H1 (cell line): ENCODE measurements around the gene TMEM255B. TPM values are rescaled to one million over a fixed set of nuclear protein-coding genes. Genes with fewer than 3 reads are reported as not detected.

Source experiments
- CTCF ChIA-PET: fragments of 300-600 bp; sonication (Branson Sonifier 250); formaldehyde crosslinking; loops from one replicate; lab custom pipeline; 2021; ENCODE audit not compliant: partially characterized antibody; lab: Charles Lee
- POLR2A ChIA-PET: fragments of 300-600 bp; sonication (Branson Sonifier 250); formaldehyde crosslinking; loops from one replicate; lab custom pipeline; 2021; ENCODE audit warnings: inconsistent platforms; ENCODE audit not compliant: partially characterized antibody; lab: Charles Lee
- DNase-seq, 2 experiments: peaks; one replicate each; pipeline versions ENCODE4 v3.0.0 to v3.0.0-alpha.2; 2010 to 2022; ENCODE audit warnings: low spot score in 2 of 2, low read depth in 1 of 2, mixed read lengths in 1 of 2
- FAIRE-seq: peaks from 2 replicates; lab custom pipeline; 2011; peaks lifted over from hg19 to GRCh38; lab: Jason Lieb, UNC
- H2AFZ ChIP-seq: 2 replicates; pipeline ENCODE4 v1.8.1; 2012; ENCODE audit warnings: low read length, inconsistent platforms
- H2AK5ac ChIP-seq: 2 replicates; pipeline ENCODE4 v1.6.1; 2013; ENCODE audit warnings: low read depth, low read length
- H2BK120ac ChIP-seq: replicated peaks from 2 replicates; pipeline ENCODE3; 2013; ENCODE audit warnings: low read depth, low read length, inconsistent platforms
- H2BK12ac ChIP-seq: 2 replicates; pipeline ENCODE4 v1.6.1; 2013; ENCODE audit warnings: low read depth, low read length
- H2BK15ac ChIP-seq: 2 replicates; pipeline ENCODE4 v1.6.1; 2013; ENCODE audit warnings: low read length
- H2BK20ac ChIP-seq: 2 replicates; pipeline ENCODE4 v1.6.1; 2013; ENCODE audit warnings: low read length
- H2BK5ac ChIP-seq: 2 replicates; pipeline ENCODE4 v1.6.1; 2013; ENCODE audit warnings: low read depth, low read length
- H3K14ac ChIP-seq: 2 replicates; pipeline ENCODE4 v1.6.1; 2013; ENCODE audit warnings: inconsistent platforms; ENCODE audit not compliant: insufficient read length
- H3K18ac ChIP-seq: 2 replicates; pipeline ENCODE4 v1.6.1; 2013; ENCODE audit warnings: low read length; ENCODE audit errors: extremely low read depth
- H3K23ac ChIP-seq: 2 replicates; pipeline ENCODE4 v1.6.1; 2013; ENCODE audit warnings: inconsistent platforms; ENCODE audit not compliant: insufficient read length
- H3K23me2 ChIP-seq: 2 replicates; pipeline ENCODE4 v1.6.1; 2013; ENCODE audit warnings: low read depth, low read length
- H3K27ac ChIP-seq: 2 replicates; pipeline ENCODE4 v1.6.1; 2011; ENCODE audit warnings: low read depth, low read length, inconsistent platforms
- H3K27me3 ChIP-seq, 4 experiments: replicated peaks in 1 of 4; 1 replicate in 1 of 4; 2 replicates in 3 of 4; pipeline versions ENCODE4 v1.6.1 to v1.8.1; 2011 to 2013; ENCODE audit warnings: low read length in 3 of 4, mild to moderate bottlenecking in 3 of 4, inconsistent platforms in 2 of 4, mixed read lengths in 2 of 4, moderate library complexity in 1 of 4; ENCODE audit not compliant: control insufficient read depth in 3 of 4, insufficient read depth in 3 of 4; ENCODE audit errors: extremely low read depth in 1 of 4
- H3K36me3 ChIP-seq, 4 experiments: 2 replicates each; pipeline versions ENCODE4 v1.6.1 to v1.8.1; 2011 to 2013; ENCODE audit warnings: mild to moderate bottlenecking in 4 of 4, low read length in 3 of 4, moderate library complexity in 2 of 4, control low read depth in 1 of 4, inconsistent platforms in 1 of 4; ENCODE audit not compliant: insufficient read depth in 4 of 4, control insufficient read depth in 2 of 4
- H3K4ac ChIP-seq: replicated peaks from 2 replicates; pipeline ENCODE3; 2013; ENCODE audit warnings: low read length, low read depth, mixed read lengths, inconsistent platforms; ENCODE audit not compliant: insufficient read length
- H3K4me1 ChIP-seq, 4 experiments: replicated peaks in 1 of 4; 1 replicate in 1 of 4; 2 replicates in 3 of 4; pipeline versions ENCODE4 v1.6.1 to v1.8.1; 2011 to 2013; ENCODE audit warnings: low read length in 3 of 4, inconsistent platforms in 2 of 4, mixed read lengths in 1 of 4; ENCODE audit not compliant: insufficient read depth in 4 of 4, control insufficient read depth in 3 of 4
- H3K4me2 ChIP-seq, 2 experiments: 2 replicates each; pipeline versions ENCODE4 v1.6.1 to v1.8.1; 2011 to 2013; ENCODE audit warnings: low read depth in 2 of 2, low read length in 2 of 2, control low read depth in 1 of 2, inconsistent platforms in 1 of 2, mild to moderate bottlenecking in 1 of 2; ENCODE audit not compliant: insufficient read depth in 1 of 2
- H3K4me3 ChIP-seq, 4 experiments: fragments of 200-600, 300-600 bp in 1 of 4; sonication (generic), shearing (Covaris generic), sonication (Bioruptor Twin) in 1 of 4; 2 replicates each; pipeline versions ENCODE4 v1.5.1 to v1.8.1; 2011 to 2016; ENCODE audit warnings: low read length in 4 of 4, low read depth in 3 of 4, control low read depth in 2 of 4, inconsistent platforms in 2 of 4, mild to moderate bottlenecking in 2 of 4, mixed read lengths in 1 of 4, moderate library complexity in 1 of 4; ENCODE audit not compliant: insufficient read depth in 2 of 4; ENCODE audit errors: extremely low read depth in 1 of 4
- H3K56ac ChIP-seq: replicated peaks from 2 replicates; pipeline ENCODE3; 2013; ENCODE audit warnings: low read depth, mild to moderate bottlenecking, mixed read lengths, low read length, inconsistent platforms; ENCODE audit not compliant: insufficient read length
- H3K79me1 ChIP-seq: 2 replicates; pipeline ENCODE4 v1.6.1; 2013; ENCODE audit warnings: low read depth, low read length, control low read depth
- H3K79me2 ChIP-seq, 2 experiments: 2 replicates each; pipeline versions ENCODE4 v1.6.1 to v1.8.1; 2012 to 2013; ENCODE audit warnings: low read length in 2 of 2, mild to moderate bottlenecking in 2 of 2, inconsistent platforms in 1 of 2; ENCODE audit not compliant: insufficient read depth in 2 of 2, control insufficient read depth in 1 of 2
- H3K9ac ChIP-seq, 4 experiments: replicated peaks in 1 of 4; 1 replicate in 1 of 4; 2 replicates in 3 of 4; pipeline versions ENCODE4 v1.6.1 to v1.8.1; 2011 to 2013; ENCODE audit warnings: low read depth in 3 of 4, low read length in 3 of 4, control low read depth in 2 of 4, mild to moderate bottlenecking in 2 of 4, moderate library complexity in 2 of 4, inconsistent platforms in 1 of 4; ENCODE audit errors: extremely low read depth in 1 of 4
- H3K9me3 ChIP-seq, 2 experiments: 2 replicates each; pipeline versions ENCODE4 v1.6.1 to v1.8.1; 2012 to 2013; ENCODE audit warnings: mild to moderate bottlenecking in 2 of 2, moderate library complexity in 2 of 2, control low read depth in 1 of 2, inconsistent platforms in 1 of 2, low read depth in 1 of 2, low read length in 1 of 2, mixed read lengths in 1 of 2; ENCODE audit not compliant: insufficient read depth in 2 of 2
- H4K20me1 ChIP-seq, 2 experiments: replicated peaks in 1 of 2; 2 replicates each; pipeline versions ENCODE3 to v1.8.1; 2011 to 2013; ENCODE audit warnings: inconsistent platforms in 2 of 2, low read length in 2 of 2, mild to moderate bottlenecking in 1 of 2; ENCODE audit not compliant: insufficient read depth in 2 of 2, control insufficient read depth in 1 of 2
- H4K5ac ChIP-seq: 2 replicates; pipeline ENCODE4 v1.6.1; 2013; ENCODE audit warnings: low read length, low read depth, mixed read lengths, inconsistent platforms; ENCODE audit not compliant: insufficient read length
- H4K8ac ChIP-seq: 2 replicates; pipeline ENCODE4 v1.8.0; 2013; ENCODE audit warnings: mild to moderate bottlenecking, moderate library complexity, low read length, inconsistent platforms; ENCODE audit not compliant: insufficient read depth; ENCODE audit errors: extremely low read depth
- H4K91ac ChIP-seq: replicated peaks from 2 replicates; pipeline ENCODE3; 2013; ENCODE audit warnings: low read length, mixed read lengths, inconsistent platforms; ENCODE audit not compliant: insufficient read length
- CBX8 ChIP-seq: fragments of 300-800, 300-1000 bp; sonication (generic); IDR thresholded peaks from 2 replicates; pipeline ENCODE4 v1.7.1; 2016; ENCODE audit warnings: low read depth, low read length, borderline replicate concordance
- CREB1 ChIP-seq: IDR thresholded peaks from 2 replicates; pipeline ENCODE4 v1.6.1; 2012; ENCODE audit warnings: inconsistent platforms
- EZH2 ChIP-seq: fragments of 200-600 bp; sonication (generic); IDR thresholded peaks from 2 replicates; pipeline ENCODE4 v1.7.1; 2012; ENCODE audit warnings: low read depth, mild to moderate bottlenecking, moderate library complexity, low read length, inconsistent platforms; ENCODE audit not compliant: severe bottlenecking
- JUND ChIP-seq: IDR thresholded peaks from 2 replicates; pipeline ENCODE4 v1.6.1; 2011; ENCODE audit warnings: mild to moderate bottlenecking, improper control_type of control experiment, low read length
- POLR2AphosphoS5 ChIP-seq: IDR thresholded peaks from 2 replicates; pipeline ENCODE4 v1.6.1; 2011; ENCODE audit warnings: low read depth, low read length
- SP1 ChIP-seq: IDR thresholded peaks from 2 replicates; pipeline ENCODE4 v1.6.1; 2011; ENCODE audit warnings: low read depth, low read length
- TCF12 ChIP-seq: IDR thresholded peaks from 2 replicates; pipeline ENCODE4 v1.6.1; 2011; ENCODE audit warnings: low read depth, mild to moderate bottlenecking, low read length
- TEAD4 ChIP-seq: IDR thresholded peaks from 2 replicates; pipeline ENCODE4 v1.6.1; 2012; ENCODE audit warnings: low read depth, low read length, inconsistent platforms, mixed read lengths
- WGBS, 2 experiments: shearing (Covaris generic) in 1 of 2; methylation state at CpG; one replicate each; pipeline versions ENCODE4 v1.1.6 to v1.1.7; 2013 to 2015; ENCODE audit warnings: low lambda C conversion rate in 2 of 2, mixed read lengths in 2 of 2, inconsistent platforms in 1 of 2, low coverage in 1 of 2, missing lambda C conversion rate in 1 of 2; ENCODE audit not compliant: insufficient replicate concordance in 2 of 2, insufficient coverage in 1 of 2, insufficient read length in 1 of 2; ENCODE audit errors: extremely low coverage in 1 of 2, missing lambda C conversion rate in 1 of 2; 5-methylcytosine and 5-hydroxymethylcytosine counted together
- polyA plus RNA-seq, 7 experiments: library from polyadenylated mRNA; depleted of rRNA in 3 of 7; stranded (reverse) in 5 of 7; unstranded in 2 of 7; fragments of >200 nt in 5 of 7; fragments of 200-250 nt in 2 of 7; gene quantifications; 1 replicate in 5 of 7; 2 replicates in 1 of 7; 4 replicates in 1 of 7; pipeline versions ENCODE4 v1.2.1 to v1.2.3, GENCODE V29; 2011 to 2013; ENCODE audit warnings: missing spikeins in 2 of 7, mixed read lengths in 2 of 7
- total RNA-seq: library from RNA; stranded (reverse); fragmentation: NEBNext Ultra II Directional; extraction: Animal tissue kit (Norgen Biotek cat#: 25700); gene quantifications from 2 replicates; pipeline ENCODE4 v1.2.1, GENCODE V29; 2021
- TF ChIP-seq, protein P1 (sequence below): IDR thresholded peaks from 2 replicates; pipeline ENCODE4 v1.6.1; 2012; ENCODE audit warnings: inconsistent platforms
- TF ChIP-seq, protein P2 (sequence below): IDR thresholded peaks from 2 replicates; pipeline ENCODE4 v1.6.1; 2012; ENCODE audit warnings: inconsistent platforms
- TF ChIP-seq, protein P3 (sequence below): IDR thresholded peaks from 2 replicates; pipeline ENCODE4 v1.6.1; 2011; ENCODE audit warnings: low read depth, mild to moderate bottlenecking, low read length; ENCODE audit not compliant: insufficient read depth

The TMEM255B gene
- total and polyA plus RNA-seq, 2 of the 8 experiments (the other 6 are each of a cell fraction or from before 2014, with no cell fraction given), result 3.4 to 4.4 TPM

DNA sequence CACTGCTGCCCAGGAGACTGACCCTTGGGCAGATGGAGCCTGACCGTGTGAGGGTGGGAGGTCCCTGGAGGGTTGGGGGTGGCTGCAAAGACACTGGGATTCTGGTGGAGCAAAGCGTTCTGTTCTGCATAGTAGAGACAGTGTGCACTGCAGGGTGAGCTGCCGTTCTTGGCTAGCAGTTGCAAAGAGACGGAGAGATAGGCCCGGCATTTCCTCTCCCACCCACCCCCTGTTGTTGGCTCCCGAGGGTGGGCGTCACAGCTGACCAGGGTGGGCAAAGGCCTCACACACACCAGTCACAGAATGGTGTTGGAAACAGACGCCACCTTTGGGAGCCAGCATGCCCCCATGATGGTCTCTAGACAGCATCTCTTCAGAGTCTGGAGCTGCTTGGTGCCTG lies 11.4 kb downstream of the TMEM255B start:
- WGBS, 2 experiments, result 93% methylated on average over 7 of the region's 8 CpGs; no CpG with 5 or more reads in 1 of the 2 experiments
- H3K27ac ChIP-seq, result no peak overlapping the region
- no peak overlapping the region for H2BK15ac ChIP-seq
- H3K79me2 ChIP-seq, result peaks cover 0 to 5% of the 10 kb centered on the region in 2 experiments; a peak in 1 of 4 replicates
- peaks cover 6% of the 10 kb centered on the region for H3K79me1 ChIP-seq
- no peaks in the 10 kb centered on the region; a peak in 1 of 8 replicates for H3K36me3 ChIP-seq
- no peak overlapping the region for H2AK5ac ChIP-seq
- H2BK5ac ChIP-seq, result no peak overlapping the region
- no peak overlapping the region for H3K4ac ChIP-seq
- no peak overlapping the region for H3K23ac ChIP-seq
- H3K4me1 ChIP-seq, result peaks cover 0 to 3% (median 2%) of the 10 kb centered on the region in 4 experiments; a peak in 3 of 7 replicates
- H2BK120ac ChIP-seq, result no peak overlapping the region
- H4K5ac ChIP-seq, result no peak overlapping the region
- H3K27me3 ChIP-seq, result peaks cover 0 to 3% (median 0%) of the 10 kb centered on the region in 4 experiments; a peak in 1 of 7 replicates
- ChIA-PET POLR2A (no interaction called here), CTCF (interaction anchor here (1.2 to 3.0 kb wide), 2 partner anchors 29 to 32 kb away, joined by 3 to 7 read pairs; no protein-coding TSS in a partner anchor)
- no peak overlapping the region for H4K91ac ChIP-seq
- no peak overlapping the region for H2AFZ ChIP-seq
- H3K14ac ChIP-seq, result no peak overlapping the region
- no peak overlapping the region for H3K56ac ChIP-seq
- H3K18ac ChIP-seq, result no peak overlapping the region
- H3K9me3 ChIP-seq, result no peaks in the 10 kb centered on the region
- H3K4me2 ChIP-seq, result no peak overlapping the region
- H3K23me2 ChIP-seq, result peaks cover 9% of the 10 kb centered on the region; the same call in 1 of the 2 replicates
- DNase-seq (no peak), FAIRE-seq (no peak)
- no peak overlapping the region for H3K4me3 ChIP-seq
- peaks cover 0 to 8% of the 10 kb centered on the region in 2 experiments for H4K20me1 ChIP-seq
- H2BK12ac ChIP-seq, result no peak overlapping the region
- H3K9ac ChIP-seq, result no peak overlapping the region
- no peak overlapping the region for H4K8ac ChIP-seq
- H2BK20ac ChIP-seq, result no peak overlapping the region
- TF ChIP-seq, protein P1, sequence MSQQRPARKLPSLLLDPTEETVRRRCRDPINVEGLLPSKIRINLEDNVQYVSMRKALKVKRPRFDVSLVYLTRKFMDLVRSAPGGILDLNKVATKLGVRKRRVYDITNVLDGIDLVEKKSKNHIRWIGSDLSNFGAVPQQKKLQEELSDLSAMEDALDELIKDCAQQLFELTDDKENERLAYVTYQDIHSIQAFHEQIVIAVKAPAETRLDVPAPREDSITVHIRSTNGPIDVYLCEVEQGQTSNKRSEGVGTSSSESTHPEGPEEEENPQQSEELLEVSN, result no peak
- TF ChIP-seq TEAD4, result no peak
- TF ChIP-seq CREB1, result no peak
- no peak for TF ChIP-seq TCF12
- TF ChIP-seq, protein P2, sequence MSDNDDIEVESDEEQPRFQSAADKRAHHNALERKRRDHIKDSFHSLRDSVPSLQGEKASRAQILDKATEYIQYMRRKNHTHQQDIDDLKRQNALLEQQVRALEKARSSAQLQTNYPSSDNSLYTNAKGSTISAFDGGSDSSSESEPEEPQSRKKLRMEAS, result no peak
- no peak for TF ChIP-seq POLR2AphosphoS5
- no peak for TF ChIP-seq CBX8
- TF ChIP-seq EZH2, result no peak
- no peak for TF ChIP-seq SP1
- no peak for TF ChIP-seq JUND
- TF ChIP-seq, protein P3, sequence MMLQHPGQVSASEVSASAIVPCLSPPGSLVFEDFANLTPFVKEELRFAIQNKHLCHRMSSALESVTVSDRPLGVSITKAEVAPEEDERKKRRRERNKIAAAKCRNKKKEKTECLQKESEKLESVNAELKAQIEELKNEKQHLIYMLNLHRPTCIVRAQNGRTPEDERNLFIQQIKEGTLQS, result no peak
